NT2/D1 (cell line): ENCODE measurements around the gene RBFOX2.

Experiments
- SUZ12 ChIP-seq: IDR thresholded peaks from 2 replicates; pipeline ENCODE4 v1.6.1; 2011; ENCODE audit not compliant: insufficient read length, insufficient read depth; ENCODE audit errors: extremely low read depth
- YY1 ChIP-seq: IDR thresholded peaks from 2 replicates; pipeline ENCODE4 v1.6.1; 2011; ENCODE audit not compliant: insufficient read length, insufficient read depth
- ZNF274 ChIP-seq: IDR thresholded peaks from 2 replicates; pipeline ENCODE4 v1.6.1; 2011; ENCODE audit warnings: mild to moderate bottlenecking, low read depth, low read length

DNA sequence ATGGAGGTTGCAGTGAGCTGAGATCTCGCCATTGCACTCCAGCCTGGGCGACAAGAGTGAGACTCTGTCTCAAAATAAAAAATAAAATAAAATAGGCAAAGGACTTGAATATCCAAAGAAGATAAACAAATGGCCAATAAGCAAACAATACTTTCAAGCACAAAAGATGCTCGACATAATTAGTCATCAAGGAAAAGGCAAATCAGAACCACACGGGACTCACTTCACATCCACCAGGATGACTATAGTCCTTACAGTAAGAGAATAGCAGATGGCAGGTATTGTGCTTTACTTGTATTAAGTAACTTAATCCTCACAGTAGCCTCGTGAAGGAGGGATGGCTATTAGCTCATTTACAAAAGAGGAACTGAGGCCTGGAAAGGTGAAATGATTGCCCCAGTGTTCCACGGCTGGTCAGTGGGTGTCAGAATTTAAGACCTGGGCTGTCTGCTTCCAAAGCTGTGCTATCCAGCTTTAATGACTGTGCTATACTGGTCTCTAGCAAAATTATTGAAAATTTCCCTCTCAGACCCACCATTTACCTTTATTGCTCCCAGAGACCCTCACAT lies 40.2 kb upstream of the RBFOX2 start:
- TF ChIP-seq YY1, result no peak
- no peak for TF ChIP-seq ZNF274
- no peak for TF ChIP-seq SUZ12
